ENCODE results near the gene HOXD9. TPM values are rescaled to one million over a fixed set of nuclear protein-coding genes. Genes with fewer than 3 reads are reported as not detected.
A peak's percentile ranks its signal among the peaks of the same experiment; 100 is the strongest.

The HOXD9 gene
- total RNA-seq, 4 donors from 2014 or later = 0.47 to 2.9 (median 1.2) TPM

- H3K36me3 ChIP-seq = no peaks in the 10 kb centered on the region
- H3K27me3 ChIP-seq = peaks cover 100% of the 10 kb centered on the region
- no peak overlapping the region for H3K4me3 ChIP-seq
- TF ChIP-seq POLR2AphosphoS5 (IDR thresholded peaks at IDR 0.05) = no peak
- no peak for ATAC-seq
- 35 to 44% methylated on average over 3 to 4 of the region's 5 CpGs for WGBS, 2 donors (ENCODE audit: low coverage in 1 of 2)
- H3K27ac ChIP-seq = no peak overlapping the region
- no peaks in the 10 kb centered on the region for H3K9me3 ChIP-seq
- H3K4me1 ChIP-seq = peaks cover 0 to 38% (median 25%) of the 10 kb centered on the region in 3 donors
Observed at GRCh38 chr2:176090862-176091261, 31.7 kb upstream of the HOXD9 start.

- Histone ChIP-seq H3K36me3 (no peaks in the 10 kb centered on the region), H3K4me3 (no peak overlapping the region), H3K9me3 (no peaks in the 10 kb centered on the region), H3K27me3 (peaks cover 100% of the 10 kb centered on the region), H3K27ac (no peak overlapping the region), H3K4me1 (peaks cover 0 to 37% (median 20%) of the 10 kb centered on the region in 3 donors)
- no peak for TF ChIP-seq POLR2AphosphoS5 (IDR thresholded peaks at IDR 0.05)
- TF ChIP-seq POLR2A (IDR thresholded peaks at IDR 0.05) = no peak
- TF ChIP-seq CTCF (IDR thresholded peaks at IDR 0.05) = no peak
- no peak for TF ChIP-seq EP300 (IDR thresholded peaks at IDR 0.05)
- ATAC-seq = no peak
- 0 to 5% methylated on average over 2 to 11 of the region's 31 CpGs for WGBS, 2 donors (ENCODE audit: low coverage in 1 of 2)
Observed at GRCh38 chr2:176091329-176092258, 30.9 kb upstream of the HOXD9 start.

- Histone ChIP-seq H3K4me3 (peak within 1 kb of the TSS in 1 of 2 donors; percentile 47), H3K27ac (no peak within 1 kb of the TSS), H3K36me3 (no peaks in the 10 kb centered on the region), H3K9me3 (no peaks in the 10 kb centered on the region), H3K4me1 (peaks cover 0 to 46% (median 23%) of the 10 kb centered on the region in 3 donors), H3K27me3 (peaks cover 100% of the 10 kb centered on the region)
- ATAC-seq = no peak
- no peak for TF ChIP-seq POLR2AphosphoS5 (IDR thresholded peaks at IDR 0.05)
- no peak for TF ChIP-seq CTCF (IDR thresholded peaks at IDR 0.05)
- TF ChIP-seq POLR2A (IDR thresholded peaks at IDR 0.05) = no peak
- TF ChIP-seq EP300 (IDR thresholded peaks at IDR 0.05) = no peak
- 1% methylated on average over 16 of the region's 95 CpGs; no CpG with 5 or more reads in 1 of the 2 donors for WGBS, 2 donors (ENCODE audit: low coverage in 1 of 2)
Observed at GRCh38 chr2:176092270-176093144, 30.0 kb upstream of the HOXD9 start, which contains the start of gene HOXD13. HOXD13 (plus strand) TSS chr2:176092721; CDS start chr2:176092891, 170 bp downstream.

GRCh38 chr2:176093145-176093897, 29.2 kb upstream of the HOXD9 start:
- TF ChIP-seq POLR2A (IDR thresholded peaks at IDR 0.05) (no peak), POLR2AphosphoS5 (IDR thresholded peaks at IDR 0.05) (no peak), EP300 (IDR thresholded peaks at IDR 0.05) (no peak), CTCF (IDR thresholded peaks at IDR 0.05) (no peak)
- no peaks in the 10 kb centered on the region for H3K9me3 ChIP-seq
- peaks cover 100% of the 10 kb centered on the region for H3K27me3 ChIP-seq
- no peak for ATAC-seq
- H3K4me3 ChIP-seq = peak overlapping the region in 1 of 2 donors; percentile 47
- peaks cover 0 to 47% (median 24%) of the 10 kb centered on the region in 3 donors for H3K4me1 ChIP-seq
- H3K27ac ChIP-seq = no peak overlapping the region
- H3K36me3 ChIP-seq = no peaks in the 10 kb centered on the region
- WGBS, 2 donors (ENCODE audit: low coverage in 1 of 2) = 6% methylated on average over 5 to 7 of the region's 53 CpGs
